ENCODE measurements around the gene BRAP.
"Not testable (repeated sequence)": the region's sequence is repeated elsewhere in the genome, so short reads cannot be mapped to it uniquely, and the experiment has no call there.

BRAP gene

GRCh38 chr12:111687255-111687654 lies 1.5 kb upstream of the BRAP start:
- Histone ChIP-seq H3K14ac (ENCODE audit: low read length in 2 of 2) (no peak overlapping the region), H3K4ac (ENCODE audit: low read depth in 1 of 2, low read length in 2 of 2) (no peak overlapping the region), H2BK120ac (ENCODE audit: low read depth, low read length) (no peak overlapping the region), H3K9me3 (ENCODE audit: control insufficient read depth, low read length) (no peaks in the 10 kb centered on the region), H2BK15ac (ENCODE audit: low read depth, poor library complexity, severe bottlenecking) (no peak overlapping the region), H2AFZ (ENCODE audit: low read depth, low read length) (no peak overlapping the region), H3K9ac (ENCODE audit: low read length) (peak overlapping the region; percentile 96), H3K4me1 (ENCODE audit: control insufficient read depth, insufficient read depth, low read depth, low read length) (peaks cover 7% of the 10 kb centered on the region), H3K18ac (ENCODE audit: low read depth in 1 of 2, low read length in 2 of 2) (no peak overlapping the region), H3K27me3 (ENCODE audit: control insufficient read depth in 1 of 2, insufficient read depth in 1 of 2, low read length in 2 of 2) (no peaks in the 10 kb centered on the region), H2BK12ac (ENCODE audit: low read length in 2 of 2) (no peak overlapping the region), H4K91ac (ENCODE audit: low read length) (no peak overlapping the region), H3K4me2 (ENCODE audit: low read length, poor library complexity, severe bottlenecking) (no peak overlapping the region), H2BK5ac (ENCODE audit: low read depth, low read length, poor library complexity, severe bottlenecking) (no peak overlapping the region), H3K27ac (ENCODE audit: low read length, poor library complexity, severe bottlenecking) (no peak overlapping the region), H3K79me1 (replicated peaks; ENCODE audit: low read length, poor library complexity, severe bottlenecking) (peaks cover 24% of the 10 kb centered on the region), H4K8ac (ENCODE audit: low read length) (no peak overlapping the region), H3K36me3 (ENCODE audit: control insufficient read depth in 1 of 2, insufficient read depth in 2 of 2, low read depth in 1 of 2, low read length in 2 of 2) (peaks cover 3 to 8% of the 10 kb centered on the region in 2 experiments), H3K23ac (ENCODE audit: low read length in 2 of 2) (no peak overlapping the region), H2AK5ac (ENCODE audit: low read length, severe bottlenecking) (no peak overlapping the region), H3K4me3 (ENCODE audit: insufficient read depth in 1 of 2, low read depth in 1 of 2, low read length in 2 of 2) (peak overlapping the region in 1 of 2 experiments; percentile 98)
- 60% methylated on average over 1 of the region's 2 CpGs for WGBS
- no peak for DNase-seq

GRCh38 chr12:111686574-111687105 lies 884 bp upstream of the BRAP start:
- H3K27ac ChIP-seq (ENCODE audit: low read length, poor library complexity, severe bottlenecking): no peak overlapping the region
- H2AFZ ChIP-seq (ENCODE audit: low read depth, low read length): no peak overlapping the region
- WGBS: 63% methylated on average over 15 of the region's 15 CpGs
- peak overlapping the region; percentile 19 for H2AK5ac ChIP-seq (ENCODE audit: low read length, severe bottlenecking)
- peak overlapping the region; percentile 88 for H3K4me2 ChIP-seq (ENCODE audit: low read length, poor library complexity, severe bottlenecking)
- H4K91ac ChIP-seq (ENCODE audit: low read length): no peak overlapping the region
- no peak overlapping the region for H3K14ac ChIP-seq (ENCODE audit: low read length in 2 of 2)
- H3K4ac ChIP-seq (ENCODE audit: low read depth in 1 of 2, low read length in 2 of 2): peak overlapping the region; percentile 85 to 97
- H3K18ac ChIP-seq (ENCODE audit: low read depth in 1 of 2, low read length in 2 of 2): peak overlapping the region in 1 of 2 experiments; percentile 86
- peaks cover 7% of the 10 kb centered on the region for H3K4me1 ChIP-seq (ENCODE audit: control insufficient read depth, insufficient read depth, low read depth, low read length)
- H3K23ac ChIP-seq (ENCODE audit: low read length in 2 of 2): no peak overlapping the region
- no peak overlapping the region for H2BK120ac ChIP-seq (ENCODE audit: low read depth, low read length)
- no peaks in the 10 kb centered on the region for H3K9me3 ChIP-seq (ENCODE audit: control insufficient read depth, low read length)
- peak; percentile 51 for DNase-seq
- H3K27me3 ChIP-seq (ENCODE audit: control insufficient read depth in 1 of 2, insufficient read depth in 1 of 2, low read length in 2 of 2): no peaks in the 10 kb centered on the region
- H2BK15ac ChIP-seq (ENCODE audit: low read depth, poor library complexity, severe bottlenecking): no peak overlapping the region
- peak overlapping the region; percentile 95 to 98 for H3K4me3 ChIP-seq (ENCODE audit: insufficient read depth in 1 of 2, low read depth in 1 of 2, low read length in 2 of 2)
- H3K9ac ChIP-seq (ENCODE audit: low read length): peak overlapping the region; percentile 96
- H3K36me3 ChIP-seq (ENCODE audit: control insufficient read depth in 1 of 2, insufficient read depth in 2 of 2, low read depth in 1 of 2, low read length in 2 of 2): peaks cover 7 to 14% of the 10 kb centered on the region in 2 experiments
- H3K79me1 ChIP-seq (replicated peaks; ENCODE audit: low read length, poor library complexity, severe bottlenecking): peaks cover 25% of the 10 kb centered on the region
- peak overlapping the region; percentile 19 for H4K8ac ChIP-seq (ENCODE audit: low read length)
- H2BK12ac ChIP-seq (ENCODE audit: low read length in 2 of 2): no peak overlapping the region
- H2BK5ac ChIP-seq (ENCODE audit: low read depth, low read length, poor library complexity, severe bottlenecking): no peak overlapping the region

- peak overlapping the region; percentile 68 for H2BK5ac ChIP-seq (ENCODE audit: low read depth, low read length, poor library complexity, severe bottlenecking)
- DNase-seq: no peak
- no peak overlapping the region for H2AK5ac ChIP-seq (ENCODE audit: low read length, severe bottlenecking)
- H2AFZ ChIP-seq (ENCODE audit: low read depth, low read length): peak overlapping the region; percentile 67
- H2BK120ac ChIP-seq (ENCODE audit: low read depth, low read length): no peak overlapping the region
- H3K9me3 ChIP-seq (ENCODE audit: control insufficient read depth, low read length): no peaks in the 10 kb centered on the region
- no peak overlapping the region for H2BK15ac ChIP-seq (ENCODE audit: low read depth, poor library complexity, severe bottlenecking)
- H3K4me2 ChIP-seq (ENCODE audit: low read length, poor library complexity, severe bottlenecking): peak overlapping the region; percentile 75
- no peak overlapping the region for H3K14ac ChIP-seq (ENCODE audit: low read length in 2 of 2)
- H4K8ac ChIP-seq (ENCODE audit: low read length): peak overlapping the region; percentile 27
- peak overlapping the region; percentile 96 for H3K9ac ChIP-seq (ENCODE audit: low read length)
- H3K18ac ChIP-seq (ENCODE audit: low read depth in 1 of 2, low read length in 2 of 2): peak overlapping the region; percentile 50 to 69
- H3K27me3 ChIP-seq (ENCODE audit: control insufficient read depth in 1 of 2, insufficient read depth in 1 of 2, low read length in 2 of 2): no peaks in the 10 kb centered on the region
- H3K79me1 ChIP-seq (replicated peaks; ENCODE audit: low read length, poor library complexity, severe bottlenecking): peaks cover 24% of the 10 kb centered on the region
- no peak overlapping the region for H3K23ac ChIP-seq (ENCODE audit: low read length in 2 of 2)
- H2BK12ac ChIP-seq (ENCODE audit: low read length in 2 of 2): no peak overlapping the region
- H4K91ac ChIP-seq (ENCODE audit: low read length): no peak overlapping the region
- peak overlapping the region in 1 of 2 experiments; percentile 95 for H3K4ac ChIP-seq (ENCODE audit: low read depth in 1 of 2, low read length in 2 of 2)
- peak overlapping the region; percentile 95 to 98 for H3K4me3 ChIP-seq (ENCODE audit: insufficient read depth in 1 of 2, low read depth in 1 of 2, low read length in 2 of 2)
- no peak overlapping the region for H3K27ac ChIP-seq (ENCODE audit: low read length, poor library complexity, severe bottlenecking)
- peaks cover 11 to 27% of the 10 kb centered on the region in 2 experiments for H3K36me3 ChIP-seq (ENCODE audit: control insufficient read depth in 1 of 2, insufficient read depth in 2 of 2, low read depth in 1 of 2, low read length in 2 of 2)
- peaks cover 7% of the 10 kb centered on the region for H3K4me1 ChIP-seq (ENCODE audit: control insufficient read depth, insufficient read depth, low read depth, low read length)
- WGBS: 1% methylated on average over 36 of the region's 36 CpGs
Measured at GRCh38 chr12:111685322-111685810, 390 bp downstream of the BRAP start.

GRCh38 chr12:111684485-111685198 lies 1.1 kb downstream of the BRAP start:
- Histone ChIP-seq H3K36me3 (ENCODE audit: control insufficient read depth in 1 of 2, insufficient read depth in 2 of 2, low read depth in 1 of 2, low read length in 2 of 2) (peaks cover 16 to 31% of the 10 kb centered on the region in 2 experiments), H3K79me1 (replicated peaks; ENCODE audit: low read length, poor library complexity, severe bottlenecking) (peaks cover 24% of the 10 kb centered on the region), H3K4me3 (ENCODE audit: insufficient read depth in 1 of 2, low read depth in 1 of 2, low read length in 2 of 2) (peak overlapping the region in 1 of 2 experiments; percentile 98), H3K4me2 (ENCODE audit: low read length, poor library complexity, severe bottlenecking) (peak overlapping the region; percentile 75), H3K9ac (ENCODE audit: low read length) (peak overlapping the region; percentile 96)
- not testable (repeated sequence) for H3K27me3 ChIP-seq (ENCODE audit: control insufficient read depth in 1 of 2, insufficient read depth in 1 of 2, low read length in 2 of 2); H4K91ac ChIP-seq (ENCODE audit: low read length); H3K4ac ChIP-seq (ENCODE audit: low read depth in 1 of 2, low read length in 2 of 2); H3K27ac ChIP-seq (ENCODE audit: low read length, poor library complexity, severe bottlenecking); H3K23ac ChIP-seq (ENCODE audit: low read length in 2 of 2); H3K14ac ChIP-seq (ENCODE audit: low read length in 2 of 2); H2BK12ac ChIP-seq (ENCODE audit: low read length in 2 of 2); H3K9me3 ChIP-seq (ENCODE audit: control insufficient read depth, low read length); H4K8ac ChIP-seq (ENCODE audit: low read length); H2BK15ac ChIP-seq (ENCODE audit: low read depth, poor library complexity, severe bottlenecking); H2AK5ac ChIP-seq (ENCODE audit: low read length, severe bottlenecking); H2BK5ac ChIP-seq (ENCODE audit: low read depth, low read length, poor library complexity, severe bottlenecking); H2AFZ ChIP-seq (ENCODE audit: low read depth, low read length); H3K18ac ChIP-seq (ENCODE audit: low read depth in 1 of 2, low read length in 2 of 2); H2BK120ac ChIP-seq (ENCODE audit: low read depth, low read length); H3K4me1 ChIP-seq (ENCODE audit: control insufficient read depth, insufficient read depth, low read depth, low read length)
- WGBS: 93% methylated on average over 7 of the region's 13 CpGs
- peak; percentile 13 for DNase-seq

Data from mesenchymal stem cell (in vitro differentiated cells and primary cell).